ENCODE data around the gene CHRNA10.
"Not testable (repeated sequence)": the region's sequence is repeated elsewhere in the genome, so short reads cannot be mapped to it uniquely, and the experiment has no call there.

The CHRNA10 gene

DNA sequence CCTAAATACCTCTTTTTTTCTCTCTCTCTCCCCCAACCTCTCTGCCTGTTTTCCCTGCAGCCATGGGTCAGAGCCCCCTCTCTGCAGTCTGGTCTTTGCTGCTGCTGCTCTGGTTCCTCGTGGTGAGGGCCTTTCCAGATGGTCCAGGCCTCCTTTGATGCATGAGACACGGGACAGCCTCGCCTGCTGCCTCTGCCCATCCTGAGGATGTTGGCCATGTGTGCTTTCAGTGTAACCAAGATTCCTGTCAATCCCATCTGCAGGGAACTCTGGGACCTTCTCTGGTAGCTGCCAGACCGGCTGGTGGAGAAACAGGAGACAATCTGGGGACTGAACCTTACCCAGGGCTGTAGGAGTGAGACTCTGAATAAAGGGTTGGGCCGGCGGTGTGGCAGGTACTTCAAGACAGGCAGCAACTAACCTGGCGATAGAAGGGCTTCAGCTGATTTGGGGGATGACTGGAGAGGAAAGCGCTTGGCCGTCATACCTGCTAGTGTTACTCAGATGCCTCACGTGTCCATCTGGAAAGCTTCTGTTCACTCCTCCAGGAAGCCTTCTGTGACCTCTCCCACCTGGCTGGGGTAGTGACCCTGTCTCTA, 7.1 kb downstream of the CHRNA10 start:
- DNase-seq = no peak

DNA sequence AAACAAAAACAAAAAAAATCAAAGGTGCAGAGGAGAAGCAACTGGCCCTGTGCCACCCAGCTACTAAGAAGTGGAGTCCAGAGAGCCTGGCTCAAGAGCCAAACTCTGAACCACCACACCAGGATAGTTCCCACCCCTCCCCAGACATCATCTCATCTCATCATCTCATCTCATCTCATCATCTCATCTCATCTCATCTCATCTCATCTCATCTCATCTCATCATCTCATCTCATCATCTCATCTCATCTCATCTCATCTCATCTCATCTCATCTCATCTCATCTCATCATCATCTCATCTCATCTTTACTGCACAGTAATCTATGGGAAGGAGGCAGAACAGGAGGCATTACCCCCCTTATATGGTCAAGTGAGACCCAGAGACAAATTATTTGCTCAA, 8.3 kb downstream of the CHRNA10 start:
- no peak for DNase-seq

GRCh38 chr11:3660960-3661359, 10.2 kb downstream of the CHRNA10 start:
- DNase-seq = no peak

- DNase-seq = no peak
Observed at GRCh38 chr11:3659595-3660515, 11.3 kb downstream of the CHRNA10 start.

DNA sequence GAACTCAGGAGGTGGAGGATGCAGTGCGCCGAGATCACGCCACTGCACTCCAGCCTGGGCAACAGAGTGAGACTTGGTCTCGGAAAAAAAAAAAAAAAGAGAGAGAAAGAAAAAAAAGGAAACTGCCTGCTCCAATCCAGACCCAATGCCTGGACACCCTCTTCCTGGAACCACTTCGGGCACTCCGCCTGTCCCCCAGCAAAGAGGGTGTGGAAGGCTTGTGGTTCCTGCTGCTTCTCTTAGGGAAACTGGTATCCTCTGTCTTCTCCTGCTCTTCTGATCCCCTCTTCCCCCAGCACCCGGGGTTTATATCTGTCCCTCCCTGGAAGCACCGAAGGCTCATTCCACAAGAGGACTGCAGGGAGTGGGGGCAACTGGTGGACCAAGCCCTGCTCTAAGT, 12.9 kb downstream of the CHRNA10 start:
- DNase-seq = no peak

- not testable (repeated sequence) for DNase-seq
Observed at GRCh38 chr11:3657331-3657730, 13.9 kb downstream of the CHRNA10 start.

GRCh38 chr11:3655547-3655946, 15.6 kb downstream of the CHRNA10 start:
- no peak for DNase-seq

- DNase-seq = not testable (repeated sequence)
Observed at GRCh38 chr11:3652514-3652913, 18.7 kb downstream of the CHRNA10 start.

GRCh38 chr11:3649374-3649773, 21.8 kb downstream of the CHRNA10 start:
- not testable (repeated sequence) for DNase-seq

DNA sequence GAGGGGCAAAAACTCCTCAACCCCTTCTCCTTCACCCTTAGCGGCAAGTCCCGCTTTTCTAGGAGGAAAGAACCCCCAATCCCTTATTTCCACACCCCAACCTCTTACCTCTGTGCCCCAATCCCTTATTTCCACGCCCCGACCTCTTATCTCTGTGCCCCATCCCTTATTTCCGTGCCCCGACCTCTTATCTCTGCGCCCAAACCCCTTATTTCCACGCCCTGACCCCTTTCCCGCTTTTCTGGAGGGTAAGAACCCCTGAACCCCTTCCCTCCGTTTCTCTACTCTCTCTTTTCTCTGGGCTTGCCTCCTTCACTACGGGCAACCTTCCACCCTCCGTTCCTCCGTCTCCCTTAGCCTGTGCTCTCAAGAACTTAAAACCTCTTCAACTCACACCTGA, 22.3 kb downstream of the CHRNA10 start:
- not testable (repeated sequence) for DNase-seq

- DNase-seq = no peak
Observed at GRCh38 chr11:3645552-3645951, 25.6 kb downstream of the CHRNA10 start.

GRCh38 chr11:3644817-3645235, 26.4 kb downstream of the CHRNA10 start, which contains the start of gene ART1:
Gene ART1 (plus strand): TSS chr11:3645128. CDS start chr11:3659214, 14,086 bp downstream.
- no peak for DNase-seq

DNA sequence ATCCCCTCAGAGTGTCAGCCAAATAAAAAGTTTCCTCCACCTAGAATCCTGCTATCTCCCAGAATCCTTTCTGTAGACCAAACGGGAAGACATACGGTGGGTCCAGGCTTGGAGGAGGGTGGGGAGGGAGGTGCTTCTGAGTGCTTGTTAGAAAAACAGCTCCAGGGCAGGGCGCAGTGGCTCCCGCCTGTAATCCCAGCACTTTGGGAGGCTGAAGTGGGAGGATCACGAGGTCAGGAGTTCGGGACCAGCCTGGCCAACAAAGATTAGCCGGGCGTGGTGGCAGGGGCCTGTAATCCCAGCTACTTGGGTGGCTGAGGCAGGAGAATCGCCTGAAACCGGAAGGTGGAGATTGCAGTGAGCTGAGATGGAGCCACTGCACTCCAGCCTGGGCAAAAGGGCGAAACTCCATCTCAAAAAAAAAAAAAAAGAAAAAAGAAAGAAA, 28.1 kb downstream of the CHRNA10 start:
- not testable (repeated sequence) for DNase-seq

- DNase-seq = peak; percentile 82
Observed at GRCh38 chr11:3642071-3642951, 28.9 kb downstream of the CHRNA10 start.

DNA sequence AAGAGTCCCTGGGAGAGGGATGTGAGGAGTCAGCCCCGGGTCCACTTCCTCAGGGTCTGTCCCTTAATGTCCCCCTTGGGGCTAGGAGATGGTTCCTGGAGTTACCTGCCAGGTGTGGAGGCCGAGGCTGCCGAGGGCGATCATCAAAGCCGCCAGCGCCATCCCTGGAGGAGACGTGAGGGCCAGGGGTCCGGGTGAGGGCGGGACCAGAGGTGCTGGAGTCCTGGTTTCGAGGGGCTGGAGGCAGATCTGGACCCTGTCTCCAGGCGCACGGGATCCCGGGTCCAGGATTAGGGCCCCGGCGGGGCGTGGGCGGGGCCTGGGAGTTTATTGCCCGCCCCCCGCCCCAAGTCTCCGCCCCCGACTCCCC, 29.5 kb downstream of the CHRNA10 start, which contains the start of gene ART5:
Gene ART5 (minus strand): TSS at position 292 of the 370 bp plus-strand sequence. CDS start 130 bp downstream, at position 162.
- DNase-seq = no peak

- DNase-seq = no peak
Observed at GRCh38 chr11:3641191-3641590, 30.0 kb downstream of the CHRNA10 start.

DNA sequence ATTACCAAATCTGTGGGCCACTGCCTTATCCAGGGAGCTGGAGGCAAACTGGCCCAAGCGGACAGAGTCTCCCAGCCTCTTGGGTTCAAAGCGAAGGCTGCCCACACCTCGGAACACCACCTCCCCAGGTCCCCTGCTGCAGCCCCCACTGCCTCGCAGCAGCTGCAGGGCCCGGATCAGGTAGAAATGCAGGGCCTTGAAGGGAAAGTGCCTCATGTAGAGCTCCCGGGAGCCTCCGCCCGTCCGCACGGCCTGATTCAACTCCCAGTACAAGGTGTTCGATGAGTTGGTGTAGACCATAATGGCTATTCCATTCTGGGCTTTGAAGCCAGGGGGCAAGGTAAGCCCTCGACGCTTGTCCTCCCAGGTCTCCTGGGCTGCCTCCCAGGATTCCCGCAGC, 31.3 kb downstream of the CHRNA10 start:
- no peak for DNase-seq

- no peak for DNase-seq
Observed at GRCh38 chr11:3638513-3638912, 32.7 kb downstream of the CHRNA10 start.

GRCh38 chr11:3637201-3637600, 34.0 kb downstream of the CHRNA10 start:
- DNase-seq = no peak

- DNase-seq = no peak
Observed at GRCh38 chr11:3635641-3636375, 35.4 kb downstream of the CHRNA10 start.

GRCh38 chr11:3632070-3632660, 39.0 kb downstream of the CHRNA10 start:
- DNase-seq = no peak

GRCh38 chr11:3631331-3631730, 39.9 kb downstream of the CHRNA10 start:
- DNase-seq = no peak

All from activated naive CD4-positive, alpha-beta T cell treated with Interleukin-2 at 50 U/mL for 16 hours (primary cell).